Lower lobe of right lung (tissue), 2 donors: ENCODE results near the gene LRRK2. TPM values are rescaled to one million over a fixed set of nuclear protein-coding genes. Genes with fewer than 3 reads are reported as not detected.
A peak's percentile ranks its signal among the peaks of the same experiment; 100 is the strongest.

Experiments used
- ATAC-seq, 2 donors: fragments of 200-7000 bp; cut with Tn5 transposase; one replicate each; pipeline ENCODE4 v1.9.1; 2020 to 2022; ENCODE audit warnings: mild to moderate bottlenecking in 2 of 2, moderate library complexity in 2 of 2
- DNase-seq: peaks from one replicate; pipeline ENCODE4 v3.0.0-alpha.2; 2020
- H3K27ac ChIP-seq: fragments of 200-600 bp; one replicate; pipeline ENCODE4 v1.8.0; 2022
- H3K27me3 ChIP-seq: fragments of 200-600 bp; one replicate; pipeline ENCODE4 v1.8.0; 2022; ENCODE audit warnings: low read depth
- H3K36me3 ChIP-seq: fragments of 200-600 bp; one replicate; pipeline ENCODE4 v1.8.0; 2022; ENCODE audit warnings: mild to moderate bottlenecking
- H3K4me1 ChIP-seq: fragments of 200-600 bp; one replicate; pipeline ENCODE4 v1.8.0; 2022
- H3K4me3 ChIP-seq: fragments of 200-600 bp; one replicate; pipeline ENCODE4 v1.8.0; 2022; ENCODE audit warnings: mild to moderate bottlenecking
- H3K9me3 ChIP-seq: fragments of 200-600 bp; one replicate; pipeline ENCODE4 v1.8.0; 2022
- intact Hi-C: fragments of 100-400 bp; cut with DNase I; formaldehyde crosslinking; loops from one replicate; pipeline ENCODE4 v1.11.0; 2022
- total RNA-seq: library from RNA; stranded (reverse); fragmentation: NEBNext Ultra II Directional; extraction: Animal tissue kit (Norgen Biotek cat#: 25700); gene quantifications from one replicate; pipeline ENCODE4 v1.2.1, GENCODE V29; 2021
- TF ChIP-seq, protein P1 (sequence below): fragments of 200-600 bp; IDR thresholded peaks from one replicate; pipeline ENCODE4 v1.8.0; 2022; ENCODE audit warnings: antibody characterized with exemption, mild to moderate bottlenecking
- donor health status: DM: no; HTN: yes; CAD: no; lungs with severe emphysema.

LRRK2 gene
- total RNA-seq, 1 donor from 2014 or later, result 426 TPM

DNA sequence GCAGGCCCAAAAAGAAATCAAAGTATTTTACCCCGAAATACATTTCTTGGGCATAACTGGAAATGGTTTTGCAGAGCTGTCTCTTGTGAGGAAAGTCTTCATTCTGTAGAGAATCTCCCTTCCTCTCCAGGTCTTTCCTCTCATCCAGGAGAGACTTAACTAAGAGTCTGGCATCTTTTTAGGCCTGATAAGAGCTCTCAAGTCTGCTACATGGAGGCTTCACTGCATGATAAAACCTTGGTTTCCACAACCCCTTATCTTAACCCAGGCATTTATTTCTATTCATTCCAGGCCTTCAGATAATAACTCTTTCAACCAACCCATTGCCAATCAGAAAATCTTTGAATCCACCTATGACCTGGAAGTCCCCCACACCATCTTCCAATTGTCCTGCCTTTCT lies 41.1 kb upstream of the LRRK2 start:
- H3K27ac ChIP-seq, result no peak overlapping the region
- no peaks in the 10 kb centered on the region for H3K4me1 ChIP-seq
- ATAC-seq, result no peak
- no peak for DNase-seq
- intact Hi-C loops, result no loop called here
- TF ChIP-seq, protein P1, sequence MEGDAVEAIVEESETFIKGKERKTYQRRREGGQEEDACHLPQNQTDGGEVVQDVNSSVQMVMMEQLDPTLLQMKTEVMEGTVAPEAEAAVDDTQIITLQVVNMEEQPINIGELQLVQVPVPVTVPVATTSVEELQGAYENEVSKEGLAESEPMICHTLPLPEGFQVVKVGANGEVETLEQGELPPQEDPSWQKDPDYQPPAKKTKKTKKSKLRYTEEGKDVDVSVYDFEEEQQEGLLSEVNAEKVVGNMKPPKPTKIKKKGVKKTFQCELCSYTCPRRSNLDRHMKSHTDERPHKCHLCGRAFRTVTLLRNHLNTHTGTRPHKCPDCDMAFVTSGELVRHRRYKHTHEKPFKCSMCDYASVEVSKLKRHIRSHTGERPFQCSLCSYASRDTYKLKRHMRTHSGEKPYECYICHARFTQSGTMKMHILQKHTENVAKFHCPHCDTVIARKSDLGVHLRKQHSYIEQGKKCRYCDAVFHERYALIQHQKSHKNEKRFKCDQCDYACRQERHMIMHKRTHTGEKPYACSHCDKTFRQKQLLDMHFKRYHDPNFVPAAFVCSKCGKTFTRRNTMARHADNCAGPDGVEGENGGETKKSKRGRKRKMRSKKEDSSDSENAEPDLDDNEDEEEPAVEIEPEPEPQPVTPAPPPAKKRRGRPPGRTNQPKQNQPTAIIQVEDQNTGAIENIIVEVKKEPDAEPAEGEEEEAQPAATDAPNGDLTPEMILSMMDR, result no peak
- H3K36me3 ChIP-seq, result no peaks in the 10 kb centered on the region
- no peak overlapping the region for H3K4me3 ChIP-seq
- no peaks in the 10 kb centered on the region for H3K27me3 ChIP-seq
- no peaks in the 10 kb centered on the region for H3K9me3 ChIP-seq

DNA sequence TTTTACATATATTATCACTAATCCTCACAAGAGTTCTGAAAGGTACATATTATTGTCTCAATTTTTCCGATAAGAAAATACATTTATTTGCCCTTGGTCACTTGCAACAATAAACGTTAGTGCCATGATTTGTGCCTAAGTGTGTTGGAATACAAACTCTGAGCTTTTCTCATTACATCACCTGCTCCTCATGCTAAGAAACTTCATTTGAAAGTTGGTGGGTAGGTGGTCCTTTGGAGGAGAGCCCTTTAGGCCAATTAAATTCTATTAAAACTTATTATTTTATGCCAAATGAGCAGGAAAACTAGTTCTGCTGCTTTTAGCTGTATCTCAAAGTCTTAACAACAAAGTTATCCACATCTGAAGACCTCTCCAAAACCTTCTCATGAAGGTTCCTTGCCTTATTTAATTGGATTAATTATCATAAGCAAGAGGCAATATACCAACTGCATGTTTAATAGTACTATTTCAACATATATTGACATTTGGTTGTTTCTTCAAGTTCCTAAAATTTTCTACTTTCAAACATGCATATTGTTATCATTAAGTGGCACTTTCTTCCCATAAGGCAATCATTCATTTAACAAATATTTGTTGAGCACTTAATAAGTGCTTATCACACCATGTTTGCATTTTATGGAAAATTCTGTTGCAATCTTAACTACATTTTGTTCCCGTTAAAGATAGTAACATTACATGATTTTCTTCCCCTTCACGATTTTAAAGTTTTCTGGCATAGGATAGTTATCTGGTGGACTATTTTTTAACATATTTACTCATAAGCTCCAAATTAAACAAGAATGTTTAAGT lies 40.1 kb upstream of the LRRK2 start:
- Histone ChIP-seq H3K27me3 (no peaks in the 10 kb centered on the region), H3K36me3 (no peaks in the 10 kb centered on the region), H3K27ac (no peak overlapping the region), H3K4me3 (no peak overlapping the region), H3K4me1 (no peaks in the 10 kb centered on the region), H3K9me3 (no peaks in the 10 kb centered on the region)
- no peak for DNase-seq
- peak; percentile 59 to 81 for ATAC-seq
- TF ChIP-seq, protein P1, result no peak
- intact Hi-C loops, result no loop called here

DNA sequence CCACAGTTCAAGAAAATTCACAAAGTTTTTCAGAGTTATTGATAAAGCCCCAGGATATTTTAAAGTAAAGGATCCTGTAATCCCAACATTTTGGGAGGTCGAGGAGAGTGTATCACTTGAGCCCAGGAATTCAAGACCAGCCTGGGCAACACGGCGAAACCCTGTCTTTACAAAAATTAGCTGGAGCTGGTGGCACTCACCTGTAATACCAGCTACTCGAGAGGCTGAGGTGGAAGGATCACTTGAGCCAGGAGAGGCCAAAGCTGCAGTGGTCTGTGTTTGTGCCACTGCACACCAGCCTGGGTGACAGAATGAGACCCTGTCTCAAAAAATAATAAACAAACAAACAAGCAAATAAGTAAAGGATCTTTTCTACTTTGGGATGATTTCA lies 39.5 kb upstream of the LRRK2 start:
- intact Hi-C loops, result no loop called here
- Histone ChIP-seq H3K4me3 (no peak overlapping the region), H3K36me3 (no peaks in the 10 kb centered on the region), H3K27ac (no peak overlapping the region), H3K9me3 (no peaks in the 10 kb centered on the region), H3K4me1 (no peaks in the 10 kb centered on the region), H3K27me3 (no peaks in the 10 kb centered on the region)
- DNase-seq, result no peak
- ATAC-seq, result peak; percentile 62 to 85
- TF ChIP-seq, protein P1, result no peak

DNA sequence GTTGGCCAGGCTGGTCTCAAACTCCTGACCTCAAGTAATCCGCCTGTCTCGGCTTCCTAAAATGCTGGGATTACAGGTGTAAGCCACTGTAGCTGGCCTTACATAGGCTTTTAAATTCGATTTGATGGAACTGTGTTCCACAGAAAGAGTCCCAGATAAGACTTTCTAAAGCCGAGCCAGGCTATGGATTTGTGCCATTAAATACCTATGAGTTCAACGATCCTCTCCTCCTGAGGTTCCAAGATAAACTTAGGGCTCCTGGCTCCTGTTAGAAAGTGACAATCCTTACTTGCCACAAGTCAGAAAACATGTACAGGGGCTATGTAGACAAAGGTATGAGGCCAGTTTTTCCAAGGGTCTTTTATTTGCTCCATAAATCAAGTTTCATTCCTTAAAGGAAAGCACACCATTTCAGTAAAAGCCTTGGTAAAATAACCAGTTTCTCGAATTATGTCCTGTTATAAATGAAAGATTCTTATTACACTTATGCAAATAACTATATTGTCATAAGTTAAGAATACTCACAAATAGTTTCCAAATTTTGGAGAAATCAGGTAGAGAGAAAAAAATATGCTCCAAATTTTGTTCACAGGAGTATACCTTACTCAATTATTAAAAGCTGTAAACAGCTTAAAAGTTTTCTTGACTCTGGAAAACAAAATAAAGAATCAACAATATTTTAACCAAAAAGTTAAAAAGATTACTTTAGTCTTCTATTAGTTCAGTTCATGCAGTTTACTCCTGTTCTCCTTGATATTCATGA lies 36.1 kb upstream of the LRRK2 start:
- Histone ChIP-seq H3K4me1 (no peaks in the 10 kb centered on the region), H3K9me3 (no peaks in the 10 kb centered on the region), H3K36me3 (no peaks in the 10 kb centered on the region), H3K4me3 (no peak overlapping the region), H3K27me3 (no peaks in the 10 kb centered on the region), H3K27ac (no peak overlapping the region)
- TF ChIP-seq, protein P1, result no peak
- ATAC-seq (no peak), DNase-seq (no peak)
- intact Hi-C loops, result no loop called here

DNA sequence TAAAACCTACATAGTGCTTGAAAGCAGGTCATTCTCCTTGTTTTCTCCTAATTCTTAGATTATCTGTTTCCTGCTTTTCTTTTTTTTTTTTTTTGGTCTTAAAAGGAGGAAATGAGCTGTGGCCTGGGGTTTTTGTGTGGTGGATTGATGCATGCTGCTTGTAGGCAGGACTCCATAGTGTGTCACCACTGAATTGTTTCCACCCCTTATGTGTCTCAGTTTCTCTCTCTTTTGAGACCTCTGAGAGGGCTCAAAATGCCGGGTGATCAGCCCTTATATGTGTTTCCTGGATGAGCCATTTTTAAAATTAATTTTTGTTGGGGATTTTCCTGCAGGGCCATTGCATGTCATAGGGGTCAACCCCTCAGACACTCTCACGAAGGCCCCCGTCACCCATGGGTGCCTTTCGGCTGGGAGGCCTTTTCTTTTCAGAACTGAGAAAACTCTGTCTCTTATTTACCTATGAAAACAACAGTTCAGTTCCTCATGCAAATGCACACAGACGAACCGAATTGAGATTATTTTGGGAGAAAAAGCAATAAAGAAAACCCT lies 32.0 kb upstream of the LRRK2 start:
- Histone ChIP-seq H3K4me1 (no peaks in the 10 kb centered on the region), H3K4me3 (no peak overlapping the region), H3K36me3 (no peaks in the 10 kb centered on the region), H3K9me3 (no peaks in the 10 kb centered on the region), H3K27me3 (no peaks in the 10 kb centered on the region), H3K27ac (no peak overlapping the region)
- TF ChIP-seq, protein P1, result no peak
- ATAC-seq (no peak), DNase-seq (no peak)
- intact Hi-C loops, result no loop called here
